Activated CD8-positive, alpha-beta memory T cell treated with anti-CD3 and anti-CD28 coated beads for 36 hours (primary cell): Measurements from ENCODE around the gene TUBGCP3. TPM values are rescaled to one million over a fixed set of nuclear protein-coding genes. Genes with fewer than 3 reads are reported as not detected.

Source experiments
- CTCF ChIA-PET: fragments of 350-600 bp; sonication (Branson Sonifier 250); formaldehyde crosslinking; loops from one replicate; lab custom pipeline; 2021; ENCODE audit warnings: antibody characterized with exemption; lab: Charles Lee
- POLR2A ChIA-PET: fragments of 350-600 bp; sonication (Branson Sonifier 250); formaldehyde crosslinking; loops from one replicate; lab custom pipeline; 2021; ENCODE audit warnings: antibody characterized with exemption; lab: Charles Lee
- total RNA-seq, 2 experiments: library from RNA; stranded (reverse); gene quantifications; one replicate each; pipeline ENCODE4 v1.2.3, GENCODE V29; 2021

The TUBGCP3 gene
- total RNA-seq, 2 experiments from 2014 or later, result 43.1 to 44.0 TPM

DNA sequence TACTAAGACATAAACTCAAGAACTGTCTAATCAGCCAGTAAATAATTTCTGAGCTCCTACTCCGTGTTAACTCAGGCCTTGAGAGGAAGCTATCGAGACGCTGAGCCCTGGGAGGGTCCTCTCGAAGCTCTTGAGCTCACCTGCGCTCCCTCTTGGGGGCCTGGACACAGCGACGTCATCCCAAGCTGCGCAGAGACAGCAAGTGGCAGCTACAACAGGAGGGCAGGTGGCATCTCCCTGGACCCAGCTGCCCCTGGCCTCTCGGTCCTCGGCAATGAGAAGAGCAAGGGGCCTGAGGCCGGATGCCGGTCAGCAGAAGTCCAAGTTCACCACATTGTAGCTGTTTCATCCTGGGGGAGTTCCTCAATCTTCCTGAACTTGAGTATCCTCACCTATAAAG, 30.5 kb upstream of the TUBGCP3 start:
- POLR2A ChIA-PET, result no interaction called here
- CTCF ChIA-PET, result interaction anchor here (0.7 kb wide), 1 partner anchor 115 kb away, joined by 3 read pairs; no protein-coding TSS in a partner anchor

- CTCF ChIA-PET, result interaction anchor here (0.7 kb wide), 1 partner anchor 116 kb away, joined by 3 read pairs; no protein-coding TSS in a partner anchor
Measured at GRCh38 chr13:112617754-112618375, 29.9 kb upstream of the TUBGCP3 start.

DNA sequence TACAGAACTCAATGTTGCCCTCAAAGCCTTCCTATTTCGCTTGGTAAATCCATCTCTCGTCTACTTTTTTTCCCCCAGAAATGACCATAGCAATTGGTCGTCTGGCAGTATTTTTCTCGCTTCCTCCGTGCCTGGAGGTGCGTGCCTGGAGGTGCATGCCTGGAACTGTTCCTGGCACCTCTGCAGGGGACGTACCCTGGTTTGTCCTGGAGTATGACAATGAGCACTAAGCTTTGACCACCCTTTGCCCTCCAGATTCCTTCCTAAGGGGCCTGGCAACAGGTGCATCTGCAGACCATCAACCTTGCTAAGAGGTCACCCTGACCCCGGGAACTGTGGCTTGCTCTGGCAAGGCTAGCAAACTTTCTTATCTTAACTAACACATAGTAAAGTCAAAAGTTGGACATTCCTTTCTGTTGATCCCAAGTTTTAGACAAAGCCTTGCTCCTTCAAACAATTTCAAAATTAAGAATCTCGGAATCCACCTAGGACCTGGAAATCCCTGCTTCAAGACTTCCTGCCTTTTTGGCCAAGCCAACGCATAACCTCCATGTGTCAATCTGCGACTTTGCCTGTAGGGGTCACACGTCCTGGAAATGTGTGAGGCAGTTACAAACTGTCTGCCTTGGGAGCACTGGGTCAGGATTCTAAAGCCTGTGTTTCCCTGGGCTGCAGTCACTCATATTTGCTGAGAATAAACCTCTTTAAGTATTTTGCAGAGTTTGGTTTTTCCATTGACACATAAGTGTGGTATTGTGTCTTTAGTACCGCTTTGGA, 28.8 kb upstream of the TUBGCP3 start:
- CTCF ChIA-PET, result no interaction called here
- POLR2A ChIA-PET, result no interaction called here

More at GRCh38 chr13:112617754-112618375, 29.9 kb upstream of the TUBGCP3 start:
- POLR2A ChIA-PET, result no interaction called here

DNA sequence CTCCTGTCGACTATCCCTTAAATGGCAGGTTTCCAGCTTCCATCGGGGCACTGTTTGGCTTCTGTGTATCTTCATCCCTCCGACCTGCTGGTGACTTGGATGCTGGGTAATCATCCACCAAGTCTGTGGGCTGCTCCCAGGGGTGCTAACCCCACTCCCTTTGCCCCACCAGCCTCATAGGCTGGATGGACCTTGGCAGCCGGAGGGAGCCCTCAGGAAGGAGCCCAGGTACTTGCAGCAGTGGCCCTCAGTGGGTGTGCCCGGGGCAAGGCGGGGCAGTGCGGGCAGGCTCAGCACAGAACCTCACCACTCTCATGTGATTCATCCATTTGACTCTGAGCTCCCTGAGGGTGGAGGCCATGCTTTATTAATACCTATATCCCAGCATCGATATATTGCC, 27.4 kb upstream of the TUBGCP3 start:
- ChIA-PET POLR2A (no interaction called here), CTCF (interaction anchor here (1.8 kb wide), 1 partner anchor 10 kb away, joined by 5 read pairs; no protein-coding TSS in a partner anchor)

- POLR2A ChIA-PET, result no interaction called here
- CTCF ChIA-PET, result interaction anchor here (1.8 kb wide), 1 partner anchor 9 kb away, joined by 5 read pairs; no protein-coding TSS in a partner anchor
Measured at GRCh38 chr13:112614835-112615234, 26.9 kb upstream of the TUBGCP3 start.

- ChIA-PET POLR2A (no interaction called here), CTCF (no interaction called here)
Measured at GRCh38 chr13:112608212-112608611, 20.3 kb upstream of the TUBGCP3 start.

- ChIA-PET CTCF (interaction anchor here (1.4 to 1.6 kb wide), 5 partner anchors 9 to 162 kb away, joined by 3 to 6 read pairs (median 5); partner anchors contain the start of gene TUBGCP3), POLR2A (no interaction called here)
Measured at GRCh38 chr13:112606109-112607001, 18.4 kb upstream of the TUBGCP3 start.

DNA sequence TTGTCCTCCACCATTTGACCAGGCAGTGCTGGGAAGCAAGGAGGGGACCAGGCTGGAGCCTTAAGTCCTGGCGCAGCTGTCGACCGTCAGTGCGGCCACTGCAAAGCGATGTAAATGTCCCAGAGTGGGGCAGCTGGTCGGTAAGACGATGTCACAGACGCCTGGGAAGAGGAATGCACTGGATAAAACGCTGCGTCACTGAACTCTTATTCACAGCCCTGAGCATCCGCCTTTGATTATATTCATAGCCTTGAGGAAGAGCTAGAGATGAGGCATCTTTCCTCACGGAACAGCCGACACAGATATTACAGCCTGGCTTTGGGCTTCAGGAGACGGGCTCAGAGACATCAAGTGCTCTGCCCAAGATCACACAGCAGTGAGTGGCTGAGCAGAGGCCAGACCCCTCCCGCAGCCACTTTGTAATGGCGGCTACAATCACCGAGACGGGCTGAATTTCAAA, 17.6 kb upstream of the TUBGCP3 start:
- POLR2A ChIA-PET, result no interaction called here
- CTCF ChIA-PET, result interaction anchor here (1.4 to 1.6 kb wide), 5 partner anchors 10 to 162 kb away, joined by 3 to 6 read pairs (median 5); partner anchors contain the start of gene TUBGCP3

- POLR2A ChIA-PET, result no interaction called here
- CTCF ChIA-PET, result no interaction called here
Measured at GRCh38 chr13:112603641-112604225, 15.8 kb upstream of the TUBGCP3 start.

GRCh38 chr13:112602189-112602588, 14.2 kb upstream of the TUBGCP3 start:
- POLR2A ChIA-PET, result no interaction called here

GRCh38 chr13:112601371-112601770, 13.4 kb upstream of the TUBGCP3 start:
- ChIA-PET POLR2A (no interaction called here), CTCF (interaction anchor here (1.5 kb wide), 1 partner anchor 13 kb away, joined by 5 read pairs; no protein-coding TSS in a partner anchor)

More at GRCh38 chr13:112602189-112602588, 14.2 kb upstream of the TUBGCP3 start:
- CTCF ChIA-PET, result interaction anchor here (1.2 to 1.5 kb wide), 2 partner anchors 11 to 13 kb away, joined by 3 to 5 read pairs; no protein-coding TSS in a partner anchor

DNA sequence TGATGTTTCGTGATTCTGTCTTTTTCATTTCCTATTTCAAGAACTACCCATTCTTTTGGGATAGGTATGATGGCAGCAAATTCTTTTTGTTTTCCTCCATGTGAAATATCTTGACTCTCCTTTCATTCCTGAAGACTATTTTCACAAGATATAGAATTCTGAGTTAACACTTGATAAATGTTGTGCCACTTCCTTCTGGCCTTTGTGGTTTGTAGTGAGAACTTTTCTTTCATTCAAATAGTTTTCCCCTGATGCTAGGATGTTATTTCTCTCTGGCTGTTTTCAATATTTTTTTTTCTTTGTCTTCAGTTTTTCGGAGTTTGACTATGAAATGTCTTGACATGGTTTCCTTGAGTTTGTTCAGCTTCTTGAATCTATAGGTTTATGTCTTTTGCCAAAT, 8.3 kb upstream of the TUBGCP3 start:
- ChIA-PET POLR2A (no interaction called here), CTCF (interaction anchor here (0.6 kb wide), 1 partner anchor 18 kb away, joined by 3 read pairs; no protein-coding TSS in a partner anchor)

- ChIA-PET CTCF (no interaction called here), POLR2A (no interaction called here)
Measured at GRCh38 chr13:112592647-112593046, 4.7 kb upstream of the TUBGCP3 start.

- CTCF ChIA-PET, result no interaction called here
- POLR2A ChIA-PET, result no interaction called here
Measured at GRCh38 chr13:112592181-112592580, 4.2 kb upstream of the TUBGCP3 start.

- CTCF ChIA-PET, result interaction anchor here (1.5 to 1.7 kb wide), 2 partner anchors 13 to 17 kb away, joined by 5 to 6 read pairs; no protein-coding TSS in a partner anchor
- POLR2A ChIA-PET, result no interaction called here
Measured at GRCh38 chr13:112588490-112589297, 741 bp upstream of the TUBGCP3 start.

- ChIA-PET CTCF (interaction anchor here (1.7 kb wide), 1 partner anchor 18 kb away, joined by 6 read pairs; no protein-coding TSS in a partner anchor), POLR2A (interaction anchor here (0.6 kb wide), 1 partner anchor 131 kb away, joined by 4 read pairs; no protein-coding TSS in a partner anchor)
Measured at GRCh38 chr13:112587212-112587763, 665 bp downstream of the TUBGCP3 start.

DNA sequence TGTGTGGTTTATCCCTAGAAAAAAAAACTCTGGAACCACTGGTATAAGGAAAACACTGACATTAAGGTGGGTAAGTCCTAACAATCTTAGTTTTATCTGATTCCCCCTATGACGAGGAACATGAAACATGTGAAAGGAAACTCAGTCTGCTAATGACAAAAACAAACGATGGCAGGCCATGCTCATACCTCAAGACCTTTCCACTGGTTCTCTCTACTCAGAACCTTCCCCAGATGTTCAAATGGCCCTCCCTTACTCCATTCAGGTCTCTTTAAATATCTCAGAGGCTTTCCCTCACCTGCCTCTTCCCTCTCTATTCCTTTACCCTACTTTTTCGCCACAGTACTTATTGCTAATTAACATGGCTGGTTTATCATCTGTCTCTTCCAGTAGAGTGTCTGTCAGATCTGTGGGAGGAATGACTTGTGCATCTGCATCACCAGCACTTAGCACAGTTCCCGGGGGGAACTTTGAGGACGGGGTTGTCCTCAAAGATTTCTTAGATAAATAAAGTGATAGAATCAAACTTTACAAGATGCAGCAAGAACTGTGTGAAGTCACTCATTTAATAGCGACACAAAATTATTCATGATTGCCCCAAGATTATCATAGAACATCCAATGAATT, 1.5 kb downstream of the TUBGCP3 start:
- ChIA-PET CTCF (no interaction called here), POLR2A (no interaction called here)
